Choroid plexus epithelial cell (primary cell): Measurements from ENCODE around the gene TMX2.

Experiments
- DNase-seq: peaks from one replicate; pipeline ENCODE4 v3.0.0-alpha.2; 2010; ENCODE audit warnings: low read depth
- H3K4me3 ChIP-seq: 2 replicates; pipeline ENCODE4 v1.5.1; 2011; ENCODE audit warnings: low read depth, mild to moderate bottlenecking, control low read depth, low read length, moderate library complexity
- TF ChIP-seq, protein P1 (sequence below): conservative IDR thresholded peaks from 2 replicates; pipeline ENCODE4 v1.5.1; 2011; ENCODE audit warnings: low read depth, mild to moderate bottlenecking, control low read depth, inconsistent platforms, low read length, moderate library complexity

Gene TMX2, protein sequence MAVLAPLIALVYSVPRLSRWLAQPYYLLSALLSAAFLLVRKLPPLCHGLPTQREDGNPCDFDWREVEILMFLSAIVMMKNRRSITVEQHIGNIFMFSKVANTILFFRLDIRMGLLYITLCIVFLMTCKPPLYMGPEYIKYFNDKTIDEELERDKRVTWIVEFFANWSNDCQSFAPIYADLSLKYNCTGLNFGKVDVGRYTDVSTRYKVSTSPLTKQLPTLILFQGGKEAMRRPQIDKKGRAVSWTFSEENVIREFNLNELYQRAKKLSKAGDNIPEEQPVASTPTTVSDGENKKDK

DNA sequence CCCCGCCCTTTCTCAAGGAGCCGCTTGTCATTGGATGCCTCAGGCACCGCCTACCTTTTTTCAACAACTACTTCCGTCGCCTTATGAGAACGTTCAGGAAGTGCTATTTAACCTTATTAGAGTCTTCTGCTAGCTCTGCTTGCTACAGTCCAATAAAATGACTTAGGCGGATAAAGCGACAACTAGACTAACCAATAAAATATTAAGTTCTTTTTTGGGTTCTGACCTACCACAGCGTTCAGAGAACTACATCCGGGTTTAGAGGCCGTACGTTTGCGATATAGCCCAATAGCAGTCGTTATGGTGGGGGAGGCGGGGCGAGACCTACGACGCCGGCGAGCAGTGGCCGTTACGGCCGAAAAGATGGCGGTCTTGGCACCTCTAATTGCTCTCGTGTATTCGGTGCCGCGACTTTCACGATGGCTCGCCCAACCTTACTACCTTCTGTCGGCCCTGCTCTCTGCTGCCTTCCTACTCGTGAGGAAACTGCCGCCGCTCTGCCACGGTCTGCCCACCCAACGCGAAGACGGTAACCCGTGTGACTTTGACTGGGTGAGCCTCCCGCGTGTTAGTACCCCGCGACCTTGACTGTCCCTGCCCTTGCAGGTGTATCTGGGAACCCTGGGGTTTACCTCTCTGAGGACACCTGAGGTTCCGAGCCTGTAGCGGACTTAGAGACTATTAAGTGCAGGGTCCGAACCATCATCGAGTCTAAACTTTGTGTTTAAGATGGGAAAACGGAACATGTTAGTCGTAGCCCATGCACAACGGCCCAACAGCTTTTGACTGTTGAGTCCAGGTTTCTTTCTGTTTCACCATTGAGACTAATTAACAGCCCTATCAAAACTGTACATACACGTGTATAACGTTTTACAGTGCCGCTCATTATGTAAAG is at the start of gene TMX2:
TMX2 (plus strand) TSS at position 338 of the 895 bp plus-strand sequence; CDS start at position 364, 26 bp downstream.
- TF ChIP-seq, protein P1, sequence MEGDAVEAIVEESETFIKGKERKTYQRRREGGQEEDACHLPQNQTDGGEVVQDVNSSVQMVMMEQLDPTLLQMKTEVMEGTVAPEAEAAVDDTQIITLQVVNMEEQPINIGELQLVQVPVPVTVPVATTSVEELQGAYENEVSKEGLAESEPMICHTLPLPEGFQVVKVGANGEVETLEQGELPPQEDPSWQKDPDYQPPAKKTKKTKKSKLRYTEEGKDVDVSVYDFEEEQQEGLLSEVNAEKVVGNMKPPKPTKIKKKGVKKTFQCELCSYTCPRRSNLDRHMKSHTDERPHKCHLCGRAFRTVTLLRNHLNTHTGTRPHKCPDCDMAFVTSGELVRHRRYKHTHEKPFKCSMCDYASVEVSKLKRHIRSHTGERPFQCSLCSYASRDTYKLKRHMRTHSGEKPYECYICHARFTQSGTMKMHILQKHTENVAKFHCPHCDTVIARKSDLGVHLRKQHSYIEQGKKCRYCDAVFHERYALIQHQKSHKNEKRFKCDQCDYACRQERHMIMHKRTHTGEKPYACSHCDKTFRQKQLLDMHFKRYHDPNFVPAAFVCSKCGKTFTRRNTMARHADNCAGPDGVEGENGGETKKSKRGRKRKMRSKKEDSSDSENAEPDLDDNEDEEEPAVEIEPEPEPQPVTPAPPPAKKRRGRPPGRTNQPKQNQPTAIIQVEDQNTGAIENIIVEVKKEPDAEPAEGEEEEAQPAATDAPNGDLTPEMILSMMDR = no peak
- DNase-seq = peak; percentile 100
- peak within 1 kb of the TSS; percentile 96 for H3K4me3 ChIP-seq

DNA sequence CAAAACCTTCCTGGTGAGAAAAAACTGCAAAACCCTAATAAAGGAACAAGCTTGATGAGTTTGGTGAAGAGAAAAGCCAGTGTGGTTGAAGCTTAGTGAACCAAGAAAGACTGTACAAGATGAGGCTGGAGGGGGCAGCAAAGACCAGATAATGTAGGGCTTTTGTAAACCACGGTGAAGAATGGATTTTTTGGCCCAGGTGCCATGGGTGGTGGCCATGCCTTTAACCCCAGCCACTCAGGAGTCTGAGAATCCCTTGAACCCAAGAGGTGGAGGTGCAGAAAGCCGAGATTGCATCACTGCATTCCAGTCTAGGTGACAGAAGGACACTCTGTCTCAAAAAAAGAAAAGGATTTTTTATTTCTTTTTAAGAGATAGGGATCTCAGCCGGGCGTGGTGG is 49.5 kb upstream of the TMX2 start:
- TF ChIP-seq, protein P1 = peak; percentile 19
- no peak for DNase-seq
- H3K4me3 ChIP-seq = no peak overlapping the region

DNA sequence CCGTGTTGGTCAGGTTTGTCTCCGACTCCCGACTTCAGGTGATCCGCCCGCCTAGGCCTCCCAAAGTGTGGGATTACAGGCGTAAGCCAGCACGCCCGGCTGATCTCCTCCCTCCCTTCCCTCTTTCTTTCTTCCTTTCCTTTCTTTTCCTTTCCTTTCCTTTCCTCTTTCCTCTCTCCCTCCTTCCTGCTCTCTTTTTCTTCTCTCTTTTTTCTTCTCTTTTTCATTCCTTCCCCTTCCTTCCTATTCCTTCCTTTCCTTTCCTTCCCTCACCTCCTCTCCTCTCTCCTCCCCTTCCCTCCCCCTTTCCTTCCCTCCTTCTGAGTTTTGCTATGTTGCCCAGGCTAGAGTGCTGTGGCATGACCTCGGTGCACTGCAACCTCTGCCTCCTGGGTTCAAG is 48.4 kb upstream of the TMX2 start:
- no peak for DNase-seq
- TF ChIP-seq, protein P1 = no peak
- no peak overlapping the region for H3K4me3 ChIP-seq

DNA sequence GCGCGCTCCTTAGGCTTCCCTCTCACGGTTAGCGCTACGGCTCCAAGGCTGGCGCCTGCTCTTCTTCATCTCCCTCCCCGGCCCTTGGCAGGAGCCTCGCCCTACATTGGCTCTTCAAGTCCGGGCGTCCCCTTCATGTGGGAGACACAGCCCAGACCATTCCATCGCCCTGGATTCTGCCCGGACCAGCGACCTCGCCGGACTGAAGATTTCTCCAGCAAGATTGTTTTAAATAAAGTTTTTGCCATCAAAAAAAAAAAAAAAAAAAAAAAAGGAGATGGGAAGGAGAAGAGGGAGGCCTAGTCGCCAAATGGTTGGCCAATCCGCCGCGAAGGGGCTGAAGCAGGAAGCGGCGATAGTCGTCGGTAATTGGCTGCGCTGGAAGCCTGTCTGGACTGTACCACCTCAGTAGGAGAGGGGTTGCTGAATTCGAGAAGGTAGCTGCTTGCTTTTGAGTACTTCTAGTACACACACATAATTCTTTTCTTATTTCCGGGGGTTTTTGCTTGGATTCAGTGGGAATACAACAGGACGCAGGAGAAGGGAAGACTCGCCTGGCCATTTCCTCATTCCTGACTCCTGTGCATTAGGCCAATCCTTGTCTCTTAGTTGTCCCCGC is 45.2 kb upstream of the TMX2 start:
- peak overlapping the region; percentile 98 for H3K4me3 ChIP-seq
- TF ChIP-seq, protein P1 = no peak
- DNase-seq = peak; percentile 100

DNA sequence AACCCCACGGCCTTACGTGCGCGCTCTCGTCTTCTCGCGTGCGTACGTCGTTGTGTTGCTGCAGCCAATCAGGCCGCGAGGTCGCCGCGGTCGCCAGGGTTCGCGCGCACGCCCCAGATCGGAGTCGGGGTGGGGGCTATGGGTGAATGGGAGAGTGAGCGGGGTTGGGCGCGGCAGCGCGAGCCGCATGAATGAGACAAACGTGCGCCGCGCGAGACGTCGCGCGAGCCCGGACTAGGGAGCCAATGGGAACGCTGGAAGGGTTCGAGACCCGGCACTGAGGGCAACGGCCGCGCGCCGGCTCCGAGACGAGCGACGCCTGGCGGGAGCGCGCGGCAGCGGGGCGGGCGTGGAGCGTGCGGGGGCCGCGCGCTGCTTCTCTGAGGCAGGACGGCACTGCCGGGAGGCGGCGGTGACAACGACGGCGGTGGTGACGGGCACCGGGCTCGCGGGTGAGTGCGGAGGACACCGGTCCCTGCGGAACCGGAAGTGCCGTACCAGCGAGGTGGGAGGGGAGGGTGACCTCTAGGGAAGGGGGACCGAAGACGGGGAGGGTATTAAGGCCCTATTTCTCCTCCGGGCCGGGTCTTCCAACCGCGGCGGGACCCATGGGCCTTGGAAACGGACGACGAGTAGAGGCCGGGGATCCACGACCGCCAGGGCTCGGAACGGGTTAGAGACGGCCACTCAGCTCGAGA is 44.5 kb upstream of the TMX2 start, which contains the start of gene ZDHHC5:
ZDHHC5 (plus strand) TSS at position 379 of the 698 bp plus-strand sequence. CDS start 4,977 bp downstream, outside the sequence.
- H3K4me3 ChIP-seq = peak within 1 kb of the TSS; percentile 98
- TF ChIP-seq, protein P1 = peak; percentile 15
- peak; percentile 100 for DNase-seq

DNA sequence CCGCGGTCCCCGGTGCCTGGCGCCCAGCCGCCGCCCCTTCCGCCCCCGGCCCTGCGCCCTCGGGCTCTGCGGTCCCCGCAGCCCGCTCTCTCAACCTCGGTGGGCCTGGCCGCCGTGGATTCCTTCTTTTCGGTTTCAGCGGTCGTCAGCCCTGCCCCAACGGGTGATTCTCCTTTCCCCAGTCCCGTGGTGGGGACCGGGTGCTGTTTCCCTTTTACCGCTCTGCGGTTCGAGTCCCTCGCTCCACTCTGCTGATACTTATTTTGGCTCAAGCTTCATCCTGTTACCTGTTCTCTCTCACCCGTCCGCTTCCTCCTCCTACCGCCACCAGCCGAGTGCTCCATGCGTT is 44.0 kb upstream of the TMX2 start:
- TF ChIP-seq, protein P1 = no peak
- DNase-seq = no peak
- H3K4me3 ChIP-seq = peak overlapping the region; percentile 98
